Neural progenitor cell (in vitro differentiated cells): ENCODE measurements around the gene TRIM15.

Experiments used
- CTCF ChIP-seq: fragments of 200-600 bp; sonication (generic); IDR thresholded peaks from 2 replicates; pipeline ENCODE4 v1.5.1; 2017; ENCODE audit warnings: antibody characterized with exemption, mild to moderate bottlenecking
- EZH2 ChIP-seq: fragments of 200-600 bp; sonication (generic); IDR thresholded peaks from 2 replicates; pipeline ENCODE4 v1.6.1; 2017; ENCODE audit warnings: antibody characterized with exemption, mild to moderate bottlenecking, moderate library complexity
- EZH2phosphoT487 ChIP-seq: fragments of 200-600 bp; sonication (generic); IDR thresholded peaks from 2 replicates; pipeline ENCODE4 v1.6.1; 2017; ENCODE audit warnings: antibody characterized with exemption

- TF ChIP-seq CTCF, result no peak
- TF ChIP-seq EZH2phosphoT487, result no peak
- no peak for TF ChIP-seq EZH2
These were observed 15.5 kb downstream of the TRIM15 start for GRCh38 chr6:30178837-30179236.
